PFSK-1 (cell line): ENCODE results near the gene SUSD4.

ENCODE experiments used
- FOXP2 ChIP-seq: optimal IDR thresholded peaks from 2 replicates; pipeline ENCODE3; 2011; ENCODE audit warnings: borderline replicate concordance, control low read depth, inconsistent platforms; ENCODE audit not compliant: insufficient read depth; ENCODE audit errors: extremely low read length, extremely low read depth
- POLR2AphosphoS5 ChIP-seq: IDR thresholded peaks from 2 replicates; pipeline ENCODE4 v1.6.1; 2012; ENCODE audit warnings: low read depth, mild to moderate bottlenecking, control low read depth, low read length, moderate library complexity
- REST ChIP-seq, 2 experiments: IDR thresholded peaks; 2 replicates each; pipeline versions ENCODE4 v1.6.1 to v1.8.0; 2011 to 2012; ENCODE audit warnings: low read depth in 2 of 2, low read length in 2 of 2, control low read depth in 1 of 2, inconsistent platforms in 1 of 2, mild to moderate bottlenecking in 1 of 2, moderate library complexity in 1 of 2; ENCODE audit not compliant: insufficient read depth in 1 of 2
- SIN3A ChIP-seq: IDR thresholded peaks from 2 replicates; pipeline ENCODE4 v1.6.1; 2012; ENCODE audit warnings: mild to moderate bottlenecking, low read length, moderate library complexity, borderline replicate concordance; ENCODE audit not compliant: insufficient read depth
- TAF1 ChIP-seq: IDR thresholded peaks from 2 replicates; pipeline ENCODE4 v1.6.1; 2012; ENCODE audit warnings: low read length, control low read depth, borderline replicate concordance; ENCODE audit not compliant: insufficient read depth

SUSD4 gene

GRCh38 chr1:223322868-223323267 is 41.1 kb downstream of the SUSD4 start:
- TF ChIP-seq TAF1 (no peak), POLR2AphosphoS5 (no peak), FOXP2 (no peak), REST (IDR thresholded peaks at IDR 0.05; ENCODE audit: insufficient read depth in 1 of 2, low read depth in 2 of 2, low read length in 2 of 2) (no peak), SIN3A (no peak)

GRCh38 chr1:223320959-223321358 is 43.0 kb downstream of the SUSD4 start:
- no peak for TF ChIP-seq TAF1
- no peak for TF ChIP-seq FOXP2
- TF ChIP-seq POLR2AphosphoS5, result no peak
- no peak for TF ChIP-seq SIN3A
- TF ChIP-seq REST (IDR thresholded peaks at IDR 0.05; ENCODE audit: insufficient read depth in 1 of 2, low read depth in 2 of 2, low read length in 2 of 2), result no peak

- no peak for TF ChIP-seq SIN3A
- TF ChIP-seq FOXP2, result no peak
- no peak for TF ChIP-seq TAF1
- TF ChIP-seq REST (IDR thresholded peaks at IDR 0.05; ENCODE audit: insufficient read depth in 1 of 2, low read depth in 2 of 2, low read length in 2 of 2), result no peak
- TF ChIP-seq POLR2AphosphoS5, result no peak
Measured at GRCh38 chr1:223319905-223320580, 43.9 kb downstream of the SUSD4 start.

- no peak for TF ChIP-seq POLR2AphosphoS5
- TF ChIP-seq SIN3A, result no peak
- TF ChIP-seq TAF1, result no peak
- no peak for TF ChIP-seq REST (IDR thresholded peaks at IDR 0.05; ENCODE audit: insufficient read depth in 1 of 2, low read depth in 2 of 2, low read length in 2 of 2)
- no peak for TF ChIP-seq FOXP2
Measured at GRCh38 chr1:223319398-223319797, 44.6 kb downstream of the SUSD4 start.

- TF ChIP-seq POLR2AphosphoS5 (no peak), SIN3A (no peak), FOXP2 (no peak), TAF1 (no peak), REST (IDR thresholded peaks at IDR 0.05; ENCODE audit: insufficient read depth in 1 of 2, low read depth in 2 of 2, low read length in 2 of 2) (no peak)
Measured at GRCh38 chr1:223316082-223316481, 47.9 kb downstream of the SUSD4 start.
